Kidney epithelial cell (primary cell): ENCODE data around the gene RPGR. TPM values are rescaled to one million over a fixed set of nuclear protein-coding genes. Genes with fewer than 3 reads are reported as not detected.

Experiments used
- DNase-seq: peaks from one replicate; pipeline ENCODE4 v3.0.0-alpha.2; 2010; ENCODE audit warnings: low read depth
- H3K27me3 ChIP-seq: 2 replicates; pipeline ENCODE4 v1.6.0; 2011; ENCODE audit warnings: low read length; ENCODE audit not compliant: control insufficient read depth, insufficient read depth
- H3K36me3 ChIP-seq: 2 replicates; pipeline ENCODE4 v1.5.1; 2011; ENCODE audit warnings: low read length; ENCODE audit not compliant: control insufficient read depth, insufficient read depth
- H3K4me3 ChIP-seq: 2 replicates; pipeline ENCODE4 v1.5.1; 2011; ENCODE audit warnings: low read depth, mild to moderate bottlenecking, control low read depth, low read length
- total RNA-seq: library from RNA; depleted of rRNA; stranded (reverse); fragments of >200 nt; gene quantifications from 2 replicates; pipeline ENCODE4 v1.2.3, GENCODE V29; 2015
- TF ChIP-seq, protein P1 (sequence below): IDR thresholded peaks from 2 replicates; pipeline ENCODE4 v1.5.1; 2011; ENCODE audit warnings: mild to moderate bottlenecking, moderate library complexity, low read length, control low read depth, inconsistent platforms; ENCODE audit not compliant: insufficient read depth, poor library complexity, severe bottlenecking

RPGR gene
- total RNA-seq, 1 donor from 2014 or later: 4.6 TPM

- no peak overlapping the region for H3K4me3 ChIP-seq
- no peaks in the 10 kb centered on the region for H3K27me3 ChIP-seq
- no peaks in the 10 kb centered on the region for H3K36me3 ChIP-seq
- no peak for DNase-seq
- TF ChIP-seq, protein P1, sequence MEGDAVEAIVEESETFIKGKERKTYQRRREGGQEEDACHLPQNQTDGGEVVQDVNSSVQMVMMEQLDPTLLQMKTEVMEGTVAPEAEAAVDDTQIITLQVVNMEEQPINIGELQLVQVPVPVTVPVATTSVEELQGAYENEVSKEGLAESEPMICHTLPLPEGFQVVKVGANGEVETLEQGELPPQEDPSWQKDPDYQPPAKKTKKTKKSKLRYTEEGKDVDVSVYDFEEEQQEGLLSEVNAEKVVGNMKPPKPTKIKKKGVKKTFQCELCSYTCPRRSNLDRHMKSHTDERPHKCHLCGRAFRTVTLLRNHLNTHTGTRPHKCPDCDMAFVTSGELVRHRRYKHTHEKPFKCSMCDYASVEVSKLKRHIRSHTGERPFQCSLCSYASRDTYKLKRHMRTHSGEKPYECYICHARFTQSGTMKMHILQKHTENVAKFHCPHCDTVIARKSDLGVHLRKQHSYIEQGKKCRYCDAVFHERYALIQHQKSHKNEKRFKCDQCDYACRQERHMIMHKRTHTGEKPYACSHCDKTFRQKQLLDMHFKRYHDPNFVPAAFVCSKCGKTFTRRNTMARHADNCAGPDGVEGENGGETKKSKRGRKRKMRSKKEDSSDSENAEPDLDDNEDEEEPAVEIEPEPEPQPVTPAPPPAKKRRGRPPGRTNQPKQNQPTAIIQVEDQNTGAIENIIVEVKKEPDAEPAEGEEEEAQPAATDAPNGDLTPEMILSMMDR: no peak
Observed at GRCh38 chrX:38318606-38319005, 8.7 kb downstream of the RPGR start.

GRCh38 chrX:38318196-38318595 is 9.1 kb downstream of the RPGR start:
- no peak for DNase-seq
- TF ChIP-seq, protein P1: no peak
- Histone ChIP-seq H3K27me3 (no peaks in the 10 kb centered on the region), H3K36me3 (no peaks in the 10 kb centered on the region), H3K4me3 (no peak overlapping the region)

DNA sequence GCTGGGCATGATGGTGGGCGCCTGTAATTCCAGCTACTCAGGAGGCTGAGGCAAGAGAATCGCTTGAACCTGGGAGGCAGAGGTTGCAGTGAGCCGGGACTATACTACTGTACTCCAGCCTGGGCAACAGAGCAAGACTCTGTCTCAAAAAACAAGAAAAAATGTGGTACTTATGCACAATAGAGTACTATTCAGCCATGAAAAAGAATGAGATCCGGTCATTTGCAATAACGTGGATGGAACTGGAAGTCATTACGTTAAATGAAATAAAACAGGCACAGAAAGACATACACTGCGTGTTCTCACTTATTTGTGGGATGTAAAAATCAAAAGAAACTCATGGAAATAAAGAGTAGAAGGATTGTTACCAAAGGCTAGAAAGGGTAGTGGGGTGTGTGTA is 12.1 kb downstream of the RPGR start:
- Histone ChIP-seq H3K4me3 (no peak overlapping the region), H3K36me3 (no peaks in the 10 kb centered on the region), H3K27me3 (no peaks in the 10 kb centered on the region)
- TF ChIP-seq, protein P1: no peak
- no peak for DNase-seq

- Histone ChIP-seq H3K4me3 (no peak overlapping the region), H3K36me3 (no peaks in the 10 kb centered on the region), H3K27me3 (no peaks in the 10 kb centered on the region)
- DNase-seq: no peak
- TF ChIP-seq, protein P1: no peak
Observed at GRCh38 chrX:38313190-38313589, 14.1 kb downstream of the RPGR start.

GRCh38 chrX:38312436-38312835 is 14.9 kb downstream of the RPGR start:
- Histone ChIP-seq H3K36me3 (no peaks in the 10 kb centered on the region), H3K27me3 (no peaks in the 10 kb centered on the region), H3K4me3 (no peak overlapping the region)
- DNase-seq: peak; percentile 25
- TF ChIP-seq, protein P1: no peak

GRCh38 chrX:38311743-38312142 is 15.6 kb downstream of the RPGR start:
- Histone ChIP-seq H3K27me3 (no peaks in the 10 kb centered on the region), H3K4me3 (no peak overlapping the region), H3K36me3 (no peaks in the 10 kb centered on the region)
- no peak for DNase-seq
- TF ChIP-seq, protein P1: no peak
